ENCODE data around the gene SCMH1. TPM values are rescaled to one million over a fixed set of nuclear protein-coding genes. Genes with fewer than 3 reads are reported as not detected.
"Not testable (repeated sequence)": the region's sequence is repeated elsewhere in the genome, so short reads cannot be mapped to it uniquely, and the experiment has no call there.

Gene SCMH1
- total RNA-seq, 4 donors from 2014 or later = 17.6 to 48.2 (median 21.8) TPM

GRCh38 chr1:41213341-41213740 is 28.8 kb downstream of the SCMH1 start:
- Histone ChIP-seq H3K36me3 (peaks cover 3% of the 10 kb centered on the region), H3K27ac (no peak overlapping the region), H3K4me1 (no peaks in the 10 kb centered on the region), H3K9me3 (no peaks in the 10 kb centered on the region), H3K4me3 (no peak overlapping the region), H3K27me3 (no peaks in the 10 kb centered on the region)
- TF ChIP-seq CTCF (IDR thresholded peaks at IDR 0.05) (no peak), POLR2A (IDR thresholded peaks at IDR 0.05) (no peak), EP300 (IDR thresholded peaks at IDR 0.05) (no peak), POLR2AphosphoS5 (IDR thresholded peaks at IDR 0.05) (no peak)
- DNase-seq (ENCODE audit: low spot score in 2 of 2) = no peak
- 97% methylated on average over 1 of the region's 1 CpG for WGBS

GRCh38 chr1:41211608-41212007 is 30.5 kb downstream of the SCMH1 start:
- H3K27me3 ChIP-seq; H3K4me3 ChIP-seq; DNase-seq (ENCODE audit: low spot score in 2 of 2); H3K9me3 ChIP-seq; H3K36me3 ChIP-seq; H3K27ac ChIP-seq; H3K4me1 ChIP-seq: not testable (repeated sequence)
- WGBS = 96% methylated on average over 2 of the region's 2 CpGs

- not testable (repeated sequence) for H3K9me3 ChIP-seq; H3K27ac ChIP-seq; H3K27me3 ChIP-seq; H3K36me3 ChIP-seq; DNase-seq (ENCODE audit: low spot score in 2 of 2); H3K4me3 ChIP-seq; H3K4me1 ChIP-seq
- 95% methylated on average over 2 of the region's 2 CpGs for WGBS
Measured at GRCh38 chr1:41207053-41207452, 35.1 kb downstream of the SCMH1 start.

GRCh38 chr1:41200728-41201127 is 41.4 kb downstream of the SCMH1 start:
- Histone ChIP-seq H3K36me3 (no peaks in the 10 kb centered on the region), H3K4me3 (no peak overlapping the region), H3K9me3 (no peaks in the 10 kb centered on the region), H3K27ac (no peak overlapping the region), H3K4me1 (no peaks in the 10 kb centered on the region), H3K27me3 (no peaks in the 10 kb centered on the region)
- no peak for TF ChIP-seq POLR2A (IDR thresholded peaks at IDR 0.05)
- no peak for TF ChIP-seq POLR2AphosphoS5 (IDR thresholded peaks at IDR 0.05)
- TF ChIP-seq CTCF (IDR thresholded peaks at IDR 0.05) = no peak
- no peak for TF ChIP-seq EP300 (IDR thresholded peaks at IDR 0.05)
- DNase-seq (ENCODE audit: low spot score in 2 of 2) = no peak
- WGBS = 90% methylated on average over 3 of the region's 3 CpGs

GRCh38 chr1:41199375-41199774 is 42.7 kb downstream of the SCMH1 start:
- TF ChIP-seq EP300 (IDR thresholded peaks at IDR 0.05) (no peak), CTCF (IDR thresholded peaks at IDR 0.05) (no peak), POLR2AphosphoS5 (IDR thresholded peaks at IDR 0.05) (no peak), POLR2A (IDR thresholded peaks at IDR 0.05) (no peak)
- Histone ChIP-seq H3K4me3 (no peak overlapping the region), H3K27me3 (no peaks in the 10 kb centered on the region), H3K36me3 (no peaks in the 10 kb centered on the region), H3K9me3 (no peaks in the 10 kb centered on the region), H3K27ac (no peak overlapping the region), H3K4me1 (no peaks in the 10 kb centered on the region)
- no peak for DNase-seq (ENCODE audit: low spot score in 2 of 2)

GRCh38 chr1:41192456-41193178 is 49.5 kb downstream of the SCMH1 start:
- 83% methylated on average over 1 of the region's 1 CpG for WGBS
- Histone ChIP-seq H3K27me3 (no peaks in the 10 kb centered on the region), H3K36me3 (no peaks in the 10 kb centered on the region), H3K4me1 (no peaks in the 10 kb centered on the region), H3K27ac (no peak overlapping the region), H3K9me3 (no peaks in the 10 kb centered on the region), H3K4me3 (no peak overlapping the region)
- no peak for TF ChIP-seq POLR2AphosphoS5 (IDR thresholded peaks at IDR 0.05)
- no peak for TF ChIP-seq CTCF (IDR thresholded peaks at IDR 0.05)
- no peak for TF ChIP-seq POLR2A (IDR thresholded peaks at IDR 0.05)
- TF ChIP-seq EP300 (IDR thresholded peaks at IDR 0.05) = no peak
- DNase-seq (ENCODE audit: low spot score in 2 of 2) = no peak
